HG02870 (cell line): ENCODE data around the gene GPC5.
"Not testable (repeated sequence)": the region's sequence is repeated elsewhere in the genome, so short reads cannot be mapped to it uniquely, and the experiment has no call there.

Experiments used
- ATAC-seq: cut with Tn5 transposase; IDR thresholded peaks from one replicate; pipeline ENCODE4 v1.9.1; 2021; ENCODE audit warnings: mild to moderate bottlenecking, moderate library complexity; ENCODE audit not compliant: unreplicated experiment

Gene GPC5

DNA sequence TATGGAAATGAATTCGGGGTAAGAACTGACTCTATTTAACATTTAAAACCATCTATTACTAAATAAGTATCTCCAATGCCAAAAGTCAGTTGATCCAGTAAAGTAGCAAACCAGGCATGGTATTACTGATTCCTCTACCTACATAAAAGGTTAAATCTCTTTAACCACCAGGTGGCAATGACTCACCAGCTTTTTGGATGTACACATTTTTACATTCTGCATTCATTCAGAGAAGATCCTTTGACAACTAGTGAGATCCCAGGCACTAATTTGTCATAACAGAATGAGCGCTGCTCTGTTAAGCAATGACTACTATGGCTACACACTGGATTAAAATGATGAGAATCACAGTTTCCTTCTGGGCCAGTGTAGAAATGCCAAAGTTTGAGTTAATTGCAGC, 1498.4 kb downstream of the GPC5 start:
- ATAC-seq: no peak

DNA sequence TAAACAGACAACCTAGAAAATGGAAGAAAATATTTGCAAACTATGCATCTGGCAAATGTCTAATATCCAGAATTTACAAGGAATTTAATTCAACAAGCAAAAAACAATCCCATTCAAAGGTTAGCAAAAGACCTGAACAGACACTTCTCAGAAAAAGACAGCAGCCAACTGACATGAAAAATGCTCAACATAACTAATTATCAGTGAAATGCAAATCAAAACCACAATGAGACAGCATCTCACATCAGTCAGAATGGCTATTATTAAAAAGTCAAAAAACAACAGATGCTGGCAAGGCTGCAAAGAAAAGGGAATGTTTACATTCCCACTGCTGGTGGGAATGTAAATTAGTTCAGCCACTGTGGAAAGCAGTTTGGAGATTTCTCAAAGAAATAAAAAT, 1500.5 kb downstream of the GPC5 start:
- ATAC-seq: not testable (repeated sequence)

GRCh38 chr13:92900446-92900845, 1502.0 kb downstream of the GPC5 start:
- ATAC-seq: no peak

DNA sequence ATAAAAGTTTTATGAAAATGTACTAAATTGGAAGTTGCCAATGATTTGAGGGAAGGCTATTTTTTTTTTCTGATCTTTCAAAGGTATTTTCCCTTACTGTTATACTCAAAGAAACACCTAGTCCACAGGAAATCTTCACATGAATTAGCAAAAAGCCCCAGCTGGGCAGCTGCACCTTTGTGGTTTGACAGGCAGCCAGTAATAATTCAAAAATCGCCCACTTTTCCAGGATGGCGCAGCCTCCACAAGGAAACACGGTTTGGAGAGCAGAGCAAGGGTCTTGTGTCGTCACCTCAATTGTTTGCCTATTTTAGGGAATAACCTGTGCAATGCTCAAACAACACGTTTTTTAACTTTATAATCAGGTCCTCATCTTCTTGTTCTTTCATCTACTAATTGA, 1503.3 kb downstream of the GPC5 start:
- no peak for ATAC-seq

DNA sequence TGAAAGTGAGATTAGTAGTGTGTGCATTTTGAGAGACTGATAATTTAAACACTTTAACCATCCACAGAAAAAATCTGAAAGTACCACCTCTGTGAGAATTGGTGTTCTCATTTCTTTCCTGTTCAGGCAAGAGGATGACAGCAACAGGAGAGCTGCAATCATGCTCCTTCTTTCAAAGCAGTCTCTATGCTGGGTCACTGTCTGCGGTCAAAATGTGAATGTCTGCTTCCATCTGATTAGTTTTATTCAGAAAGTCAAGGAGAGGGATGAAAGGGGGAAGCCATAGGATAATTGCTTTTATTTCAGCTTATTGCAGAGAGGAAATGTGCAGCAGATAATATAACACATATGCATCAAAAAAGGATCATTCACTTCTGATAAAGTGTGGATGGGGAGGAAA, 1514.2 kb downstream of the GPC5 start:
- ATAC-seq: no peak

DNA sequence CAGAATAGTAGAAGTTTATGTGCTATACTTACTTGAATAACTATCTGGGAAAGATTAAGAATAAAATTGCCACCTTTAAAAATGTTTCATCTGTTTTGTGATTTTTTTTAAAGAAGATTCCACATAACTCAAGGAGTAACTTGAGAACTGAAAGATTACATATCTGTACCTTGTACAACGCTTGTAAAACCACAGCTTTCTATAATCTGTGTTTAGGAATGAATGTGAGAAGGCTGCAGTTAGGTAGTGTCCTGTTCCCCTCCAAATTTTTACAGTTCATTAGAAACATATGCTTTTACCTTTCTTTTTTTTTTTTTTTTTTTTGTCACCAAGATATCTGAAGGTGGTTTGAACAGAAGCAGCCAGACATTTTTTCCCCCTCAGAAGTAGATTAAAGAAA, 1515.4 kb downstream of the GPC5 start:
- ATAC-seq: no peak
